HG03521 (cell line): ENCODE results near the gene MARK3.

Source experiments
- ATAC-seq: cut with Tn5 transposase; IDR thresholded peaks from one replicate; pipeline ENCODE4 v1.9.1; 2021; ENCODE audit warnings: mild to moderate bottlenecking, moderate library complexity; ENCODE audit not compliant: unreplicated experiment

The MARK3 gene

GRCh38 chr14:103533137-103533998 lies 148.2 kb downstream of the MARK3 start:
- no peak for ATAC-seq

- no peak for ATAC-seq
These were observed 148.9 kb downstream of the MARK3 start for GRCh38 chr14:103533999-103534575.

GRCh38 chr14:103534576-103535061 lies 149.4 kb downstream of the MARK3 start:
- no peak for ATAC-seq

- ATAC-seq: no peak
These were observed 150.1 kb downstream of the MARK3 start for GRCh38 chr14:103535081-103535890.

GRCh38 chr14:103535891-103536565 lies 150.8 kb downstream of the MARK3 start:
- no peak for ATAC-seq

GRCh38 chr14:103536693-103537092 lies 151.5 kb downstream of the MARK3 start:
- no peak for ATAC-seq

- no peak for ATAC-seq
These were observed 152.2 kb downstream of the MARK3 start for GRCh38 chr14:103537175-103537990.

- no peak for ATAC-seq
These were observed 153.3 kb downstream of the MARK3 start for GRCh38 chr14:103538291-103539055.

GRCh38 chr14:103539056-103539825 lies 154.0 kb downstream of the MARK3 start:
- ATAC-seq: no peak

- no peak for ATAC-seq
These were observed 155.8 kb downstream of the MARK3 start for GRCh38 chr14:103540821-103541708.

- ATAC-seq: no peak
These were observed 156.7 kb downstream of the MARK3 start for GRCh38 chr14:103541709-103542604.

GRCh38 chr14:103542605-103543088 lies 157.4 kb downstream of the MARK3 start:
- no peak for ATAC-seq

GRCh38 chr14:103543140-103543539 lies 157.9 kb downstream of the MARK3 start:
- no peak for ATAC-seq

GRCh38 chr14:103543721-103544387 lies 158.6 kb downstream of the MARK3 start:
- no peak for ATAC-seq

- no peak for ATAC-seq
These were observed 159.4 kb downstream of the MARK3 start for GRCh38 chr14:103544388-103545218.
